Amygdala (tissue), 56 donors: ENCODE measurements around the gene CRY2.
A peak's percentile ranks its signal among the peaks of the same experiment; 100 is the strongest.

Experiments used
- DNase-seq, 56 donors: peaks; one replicate each; lab custom pipeline; 2025; lab: John Stamatoyannopoulos, UW

CRY2 gene

DNA sequence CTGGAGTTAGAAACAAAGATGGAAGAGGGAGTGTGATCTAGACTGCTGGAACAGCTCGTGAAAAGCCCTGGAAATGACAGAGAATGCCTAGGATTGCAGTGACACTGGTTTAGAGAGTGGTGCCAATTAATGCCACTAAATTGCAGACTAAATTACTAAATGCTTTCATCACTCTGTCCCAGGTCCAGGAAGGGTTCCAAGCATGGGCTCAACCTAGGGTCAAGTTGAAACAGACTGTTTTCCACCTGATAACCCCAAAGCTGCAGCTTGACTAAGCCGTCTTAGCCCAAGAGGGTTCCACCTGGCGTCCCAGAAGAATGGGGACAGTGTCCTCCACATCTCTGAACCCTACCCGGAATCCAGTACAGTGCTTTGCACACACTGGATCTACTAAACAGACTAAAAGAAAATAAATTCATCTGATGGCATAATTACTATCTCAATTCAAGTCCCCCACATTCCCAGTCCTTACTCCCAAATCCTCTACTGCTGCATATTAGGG lies 1.1 kb upstream of the CRY2 start:
- no peak for DNase-seq

DNA sequence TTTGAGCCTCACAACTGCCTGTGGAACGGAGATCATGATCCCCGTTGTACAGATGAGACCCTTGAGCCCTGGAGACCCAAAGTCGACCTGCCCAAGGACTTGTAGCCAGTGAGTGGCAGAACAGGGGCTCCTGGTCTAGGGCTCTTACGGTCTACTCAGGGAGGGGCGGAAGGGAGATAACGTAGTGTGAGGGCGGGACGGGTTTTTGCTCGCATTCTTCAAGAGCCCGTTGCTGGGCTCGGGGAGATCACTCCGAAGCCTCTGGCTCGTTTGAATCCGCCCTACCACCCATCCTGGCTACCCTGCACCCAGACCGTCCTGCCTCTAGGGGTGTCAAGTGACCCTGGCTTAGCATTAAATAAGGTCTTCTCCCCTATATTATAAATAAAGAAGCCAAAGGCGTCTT lies 639 bp downstream of the CRY2 start:
- DNase-seq, result peak in 15 of 56 donors; percentile 25 to 64 (median 46)

DNA sequence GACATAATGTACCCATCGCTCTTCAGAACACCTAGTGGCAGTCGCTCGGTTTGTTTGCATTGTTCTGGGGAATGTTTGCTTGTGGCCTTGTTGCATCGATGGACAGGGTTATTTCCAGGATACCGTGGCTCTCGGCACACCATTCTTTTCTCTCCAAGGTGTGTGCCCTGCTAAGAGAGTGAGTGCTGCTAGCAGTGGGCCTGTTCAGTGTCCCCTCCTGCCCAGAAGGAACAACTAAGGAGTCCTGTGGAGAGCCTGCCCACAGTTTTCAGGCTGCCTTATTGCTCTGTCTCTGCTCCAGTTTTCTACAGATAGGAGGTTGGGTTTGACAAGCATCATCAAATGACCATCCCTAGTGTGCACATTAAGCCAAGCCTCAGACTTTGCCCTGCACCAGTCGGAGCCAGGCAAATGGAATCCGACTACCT lies 1.4 kb downstream of the CRY2 start:
- DNase-seq, result no peak

DNA sequence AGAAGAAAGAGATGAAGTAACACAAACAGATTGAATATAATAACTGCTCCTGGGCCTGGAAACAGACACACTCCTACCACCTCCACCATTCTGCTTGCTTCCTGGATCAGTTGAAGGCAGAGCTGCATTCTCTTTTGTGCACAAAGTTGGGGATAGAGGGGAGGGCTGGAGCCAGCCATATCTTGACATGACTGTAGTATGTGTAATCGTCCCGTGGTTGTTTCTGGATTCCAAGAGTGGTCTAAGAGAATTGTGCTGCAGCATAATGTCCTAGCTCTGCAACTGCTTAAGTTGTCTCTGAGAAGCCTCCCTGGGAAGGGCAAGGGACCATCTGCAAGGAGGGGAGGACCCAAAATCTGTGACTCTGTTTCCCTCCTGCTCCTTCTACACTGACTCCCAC lies 3.2 kb downstream of the CRY2 start:
- DNase-seq, result no peak

DNA sequence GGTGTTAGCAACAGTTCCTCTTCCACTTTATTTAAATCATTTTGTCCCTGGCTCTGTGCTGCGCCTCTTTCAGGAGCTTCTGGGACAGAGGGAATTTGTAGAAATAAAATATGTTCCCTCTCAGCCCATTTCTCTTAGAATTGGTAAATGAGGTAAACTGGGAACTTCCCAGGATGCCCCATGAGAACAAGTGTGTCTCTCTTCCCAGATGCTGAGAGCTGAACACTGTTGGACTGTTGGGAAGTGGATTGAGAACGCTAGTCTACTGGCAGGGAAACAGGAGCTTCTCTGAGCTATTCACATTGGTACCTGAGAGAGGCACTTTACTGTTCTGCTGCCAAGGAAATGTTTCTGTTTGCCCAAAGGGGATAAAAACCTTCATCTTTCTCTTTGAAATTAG lies 4.0 kb downstream of the CRY2 start:
- peak in 1 of 56 donors; percentile 12 for DNase-seq

DNA sequence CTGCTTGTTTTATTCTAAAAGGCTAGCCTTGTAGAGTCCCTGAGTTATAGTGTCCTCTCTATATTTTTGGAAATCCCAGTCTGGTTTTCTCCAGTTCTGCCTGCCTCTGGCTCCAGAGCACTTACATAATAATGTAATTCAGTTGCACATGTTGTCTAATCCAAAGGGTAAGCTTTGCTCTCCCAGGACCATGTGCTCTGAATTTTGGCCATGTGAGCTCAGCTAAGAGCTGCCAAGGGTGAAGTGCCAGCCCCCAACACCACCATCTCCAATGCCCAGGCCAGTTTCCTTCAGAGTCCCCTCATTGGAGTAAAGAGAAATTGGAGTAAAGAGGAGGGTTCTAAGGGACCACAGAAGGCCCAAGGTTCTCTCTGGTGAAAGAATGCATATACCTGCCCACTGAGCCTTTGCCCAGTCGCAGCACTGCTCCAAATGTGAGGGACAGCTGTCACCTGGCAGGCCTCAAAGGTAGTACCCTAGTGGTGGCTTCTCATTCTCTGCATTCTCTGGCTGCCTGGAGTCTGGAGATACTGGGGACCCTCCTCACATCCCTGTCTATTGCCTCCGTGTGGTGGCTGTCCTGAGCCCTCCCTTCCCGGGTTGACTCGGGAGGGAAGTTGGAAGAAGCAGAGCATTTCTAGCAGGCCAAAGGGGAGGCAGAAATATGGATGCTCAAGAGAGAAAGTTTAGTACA lies 4.9 kb downstream of the CRY2 start:
- DNase-seq, result peak in 26 of 56 donors; percentile 16 to 68 (median 39)

DNA sequence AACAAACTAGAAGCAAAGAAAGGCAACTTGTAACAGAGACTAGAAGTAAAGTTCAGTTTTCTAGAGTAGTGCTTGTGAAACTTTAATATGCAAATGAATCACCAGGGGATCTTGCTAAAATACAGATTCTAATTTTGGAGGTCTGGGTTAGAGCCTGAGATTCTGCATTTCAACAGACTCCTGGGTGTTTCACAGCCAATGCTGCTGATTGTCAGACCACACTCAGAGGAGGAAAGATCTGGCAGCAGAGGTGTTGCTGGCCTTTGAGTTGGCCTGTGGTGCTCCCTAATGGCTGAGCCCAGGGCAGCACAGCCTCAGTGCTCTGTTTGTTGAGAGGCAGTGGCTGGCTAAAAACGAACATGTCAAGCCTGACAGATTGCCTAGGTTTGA lies 5.4 kb downstream of the CRY2 start:
- peak in 1 of 56 donors; percentile 17 for DNase-seq

DNA sequence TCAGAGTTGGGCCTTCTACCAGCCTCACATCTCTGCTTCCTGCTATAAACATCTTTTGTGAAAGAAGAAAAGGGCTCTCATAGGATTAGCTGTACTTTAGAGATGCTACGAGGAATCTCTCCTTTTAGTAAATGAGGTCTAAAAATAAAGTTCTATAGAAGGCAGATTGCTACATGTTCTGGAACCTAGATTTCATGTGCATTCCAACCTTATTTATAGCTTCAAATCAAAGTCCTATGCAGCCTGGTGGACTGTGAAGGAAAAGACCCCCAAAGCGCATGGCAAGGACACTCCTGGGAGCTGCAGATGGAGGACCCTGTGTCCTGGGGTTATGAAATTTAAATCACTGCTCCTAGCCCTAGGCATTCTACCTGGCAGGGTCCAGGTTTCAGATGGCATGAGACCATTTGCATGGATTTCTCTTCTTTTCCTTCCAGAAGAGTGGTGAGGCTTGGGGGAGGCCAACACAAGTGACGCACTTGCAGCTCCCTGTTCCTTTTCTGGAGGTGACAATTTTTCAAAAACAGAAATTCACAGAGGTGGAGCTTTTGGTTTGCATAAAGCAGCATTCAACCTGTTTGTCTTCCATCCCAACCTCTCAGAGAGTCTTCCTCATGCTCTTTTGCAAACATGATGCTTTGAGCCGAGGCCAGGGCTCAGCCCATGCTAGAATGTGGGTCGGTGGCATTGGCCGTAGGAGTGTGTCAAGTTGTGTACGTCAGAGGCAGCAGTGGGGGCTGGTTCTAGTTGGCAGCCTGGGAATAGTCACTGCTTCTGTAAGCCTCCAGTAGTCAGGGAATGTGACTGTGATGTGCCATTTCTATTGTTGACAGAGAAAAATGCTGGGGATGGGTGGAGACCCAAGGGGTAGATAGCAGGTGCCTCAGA lies 6.3 kb downstream of the CRY2 start:
- peak in 27 of 56 donors; percentile 12 to 74 (median 36) for DNase-seq

DNA sequence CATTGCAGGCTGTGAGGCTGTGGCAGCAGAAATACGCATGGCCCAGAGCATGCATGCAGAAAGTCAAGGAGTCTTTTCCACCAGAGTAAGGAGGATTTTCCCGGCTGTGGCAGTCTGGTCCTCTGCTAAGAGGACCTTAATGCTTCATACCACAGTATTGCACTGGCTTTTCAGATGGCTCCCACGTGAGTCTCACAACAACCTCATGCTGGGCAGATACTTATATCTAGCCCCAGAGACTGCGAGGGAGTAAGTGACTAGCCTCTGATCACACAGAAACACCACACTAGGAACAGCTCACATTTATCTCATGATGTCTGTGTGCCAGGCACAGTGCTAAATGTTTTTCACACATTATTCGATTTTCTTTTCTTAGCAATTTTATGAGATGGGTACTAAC lies 8.0 kb downstream of the CRY2 start:
- no peak for DNase-seq

DNA sequence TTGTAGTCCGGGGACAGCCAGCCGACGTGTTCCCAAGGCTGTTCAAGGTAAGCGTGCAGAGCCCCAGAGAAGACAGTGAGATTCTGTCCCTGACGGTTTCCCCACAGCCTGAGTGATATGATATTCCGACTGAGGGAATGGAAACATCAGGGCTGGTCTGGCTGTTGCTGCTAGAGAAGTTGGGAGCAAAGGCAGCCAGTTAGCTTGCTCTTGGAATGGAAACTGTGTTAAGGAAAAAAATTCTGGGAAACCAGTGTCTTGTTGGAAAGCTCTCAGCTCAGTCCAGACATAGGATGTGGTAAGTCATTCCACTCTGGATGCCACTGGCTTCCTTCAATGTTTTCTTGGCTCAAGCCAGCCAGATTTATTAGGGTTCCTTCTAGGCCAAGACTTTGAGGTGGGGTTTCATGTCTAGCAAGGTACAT lies 8.8 kb downstream of the CRY2 start:
- DNase-seq, result no peak

DNA sequence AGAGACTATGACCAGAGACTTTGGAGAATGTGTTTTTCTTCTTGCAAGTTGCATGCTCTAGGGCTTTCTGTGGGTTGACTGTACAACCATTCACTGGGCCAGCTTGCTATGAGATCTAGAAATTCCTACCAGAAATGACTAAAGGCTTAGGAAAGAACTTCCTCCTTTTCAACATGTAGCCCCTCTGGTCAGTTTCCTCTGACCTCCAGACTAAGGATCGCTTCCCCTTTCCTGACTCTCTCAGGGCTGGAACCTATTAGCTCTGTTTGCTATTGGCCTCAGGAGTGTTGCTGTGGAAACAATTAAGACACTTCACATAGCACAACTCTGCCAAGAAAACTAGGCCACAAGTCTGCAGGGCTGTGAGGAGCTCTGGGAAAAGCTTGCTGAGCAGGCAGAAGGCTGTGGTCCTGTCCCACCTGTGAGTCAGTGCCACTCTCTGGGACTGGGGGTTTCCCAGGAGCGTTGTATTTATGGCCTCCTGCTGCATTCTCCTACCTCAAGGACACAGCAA lies 10.7 kb downstream of the CRY2 start:
- peak in 24 of 56 donors; percentile 20 to 70 (median 40) for DNase-seq

DNA sequence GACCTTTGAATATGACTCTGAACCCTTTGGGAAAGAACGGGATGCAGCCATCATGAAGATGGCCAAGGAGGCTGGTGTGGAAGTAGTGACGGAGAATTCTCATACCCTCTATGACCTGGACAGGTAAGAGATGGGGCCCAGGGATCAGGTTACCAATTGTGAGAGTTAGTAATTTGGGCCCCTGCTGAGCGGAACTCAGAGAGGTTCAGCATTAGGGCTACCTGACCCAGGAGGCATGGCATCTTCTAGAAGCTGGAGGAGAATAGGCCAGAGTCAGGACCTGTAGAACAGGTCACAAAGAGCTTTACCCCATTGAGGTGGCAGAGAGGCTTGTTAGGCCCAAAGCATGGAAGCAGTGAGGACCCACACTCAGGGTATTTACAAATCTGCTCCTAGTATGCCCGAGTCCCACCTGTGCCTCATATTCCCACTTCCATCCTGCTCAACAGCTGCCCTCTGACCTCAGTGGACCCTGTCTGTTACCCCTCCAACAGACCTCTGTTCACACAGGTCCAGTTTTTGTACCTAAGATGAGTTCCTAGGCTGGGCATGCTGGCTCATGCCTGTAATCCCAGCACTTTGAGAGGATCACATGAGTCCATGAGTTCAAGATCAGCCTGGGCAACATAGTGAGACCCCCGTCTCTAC lies 11.6 kb downstream of the CRY2 start:
- DNase-seq, result no peak

DNA sequence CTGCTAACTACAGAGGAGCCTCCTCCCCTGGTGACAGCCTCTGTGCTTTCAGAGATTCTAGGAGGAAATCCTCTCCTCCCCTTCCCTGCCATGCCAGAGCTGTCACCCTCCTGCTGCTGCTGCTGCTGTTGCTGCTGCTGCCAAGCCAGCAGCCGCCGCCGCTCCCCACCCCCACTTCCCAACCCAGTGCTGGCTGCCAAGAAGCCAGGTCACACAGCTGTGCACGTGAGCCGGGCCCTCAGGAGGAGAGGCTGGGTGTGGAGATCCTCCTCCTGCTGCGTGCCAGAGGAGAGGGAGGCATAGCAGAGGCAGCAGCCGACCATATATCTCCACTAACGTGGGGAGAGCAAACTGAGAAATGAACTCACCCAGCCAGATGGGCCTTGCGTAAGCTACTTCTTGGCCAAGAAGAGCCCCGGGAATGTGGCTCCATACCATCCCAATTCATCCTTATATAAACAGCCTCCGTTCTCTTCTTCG lies 12.4 kb downstream of the CRY2 start:
- peak in 54 of 56 donors; percentile 17 to 91 (median 74) for DNase-seq

DNA sequence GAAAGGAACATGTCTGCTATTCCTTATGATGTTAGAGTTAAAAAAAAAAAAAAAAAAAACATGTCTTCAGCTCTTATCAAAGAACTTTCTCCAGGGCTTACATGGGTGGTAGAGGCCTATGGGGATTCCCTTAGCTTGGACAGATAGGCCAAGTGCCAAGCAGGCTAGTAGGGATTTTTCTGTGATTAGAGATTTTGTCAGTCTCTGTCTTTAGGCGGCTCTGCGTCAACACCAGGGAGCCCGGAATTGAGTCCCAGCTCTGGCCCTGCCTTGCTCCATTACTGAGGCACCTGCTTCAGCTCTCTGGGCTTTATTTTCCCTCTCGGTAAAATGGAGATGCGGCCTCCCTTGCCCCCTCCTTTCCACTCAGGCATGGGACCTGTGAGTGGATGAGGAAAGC lies 13.1 kb downstream of the CRY2 start:
- no peak for DNase-seq

DNA sequence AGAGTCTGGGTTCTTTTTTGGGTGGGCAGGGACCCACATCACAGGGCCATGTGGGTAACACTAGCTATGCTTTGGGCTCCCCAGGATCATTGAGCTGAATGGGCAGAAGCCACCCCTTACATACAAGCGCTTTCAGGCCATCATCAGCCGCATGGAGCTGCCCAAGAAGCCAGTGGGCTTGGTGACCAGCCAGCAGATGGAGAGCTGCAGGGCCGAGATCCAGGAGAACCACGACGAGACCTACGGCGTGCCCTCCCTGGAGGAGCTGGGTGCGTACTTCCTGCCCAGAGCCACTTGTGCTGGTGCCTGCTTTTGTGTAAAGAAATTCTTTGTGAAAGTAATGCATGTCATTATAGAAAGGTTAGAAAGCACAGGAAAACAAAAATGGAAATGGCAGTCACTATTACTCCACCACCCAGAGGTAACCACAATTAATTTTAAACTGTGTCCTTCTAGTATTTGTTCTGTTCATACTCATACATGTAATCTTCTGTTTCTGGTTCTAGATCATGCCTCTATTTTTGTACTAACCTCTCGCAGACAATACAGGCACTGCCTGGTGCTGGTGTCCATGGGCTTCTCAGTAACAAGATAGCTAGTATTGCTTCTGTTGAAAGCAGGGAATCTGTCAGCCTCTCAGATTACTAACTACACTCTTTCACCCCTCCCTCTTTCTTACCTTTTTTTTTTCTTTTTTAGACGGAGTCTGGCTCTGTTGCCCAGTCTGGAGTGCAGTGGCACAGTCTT lies 13.7 kb downstream of the CRY2 start:
- DNase-seq, result peak in 2 of 56 donors; percentile 16 to 39

DNA sequence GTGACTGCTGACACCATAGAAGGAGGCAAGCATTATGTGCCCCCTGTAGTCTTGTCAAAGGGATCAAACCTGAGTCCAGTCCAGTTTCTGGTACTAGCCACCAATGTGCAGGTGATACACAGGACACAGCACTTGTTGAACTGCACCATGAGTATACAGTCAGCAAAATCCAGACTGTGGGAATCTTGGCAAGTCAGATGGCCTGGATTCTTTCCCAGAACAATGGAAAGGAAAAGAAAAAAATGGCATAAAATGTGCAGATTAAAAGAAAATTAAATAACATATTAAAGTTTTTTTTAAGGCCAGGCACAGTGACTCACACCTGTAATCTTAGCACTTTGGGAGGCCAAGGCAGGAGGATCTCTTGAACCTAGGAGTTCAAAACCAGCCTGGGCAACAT lies 16.8 kb downstream of the CRY2 start:
- DNase-seq, result no peak

DNA sequence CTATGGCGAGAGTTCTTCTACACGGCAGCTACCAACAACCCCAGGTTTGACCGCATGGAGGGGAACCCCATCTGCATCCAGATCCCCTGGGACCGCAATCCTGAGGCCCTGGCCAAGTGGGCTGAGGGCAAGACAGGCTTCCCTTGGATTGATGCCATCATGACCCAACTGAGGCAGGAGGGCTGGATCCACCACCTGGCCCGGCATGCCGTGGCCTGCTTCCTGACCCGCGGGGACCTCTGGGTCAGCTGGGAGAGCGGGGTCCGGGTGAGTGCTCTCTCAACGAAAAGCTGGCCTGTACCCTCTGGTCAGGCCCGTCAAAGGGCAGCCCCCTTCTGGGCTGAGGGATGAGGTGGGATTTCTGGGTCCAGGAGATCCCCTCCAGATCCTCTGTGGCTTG lies 22.3 kb downstream of the CRY2 start:
- DNase-seq, result no peak

DNA sequence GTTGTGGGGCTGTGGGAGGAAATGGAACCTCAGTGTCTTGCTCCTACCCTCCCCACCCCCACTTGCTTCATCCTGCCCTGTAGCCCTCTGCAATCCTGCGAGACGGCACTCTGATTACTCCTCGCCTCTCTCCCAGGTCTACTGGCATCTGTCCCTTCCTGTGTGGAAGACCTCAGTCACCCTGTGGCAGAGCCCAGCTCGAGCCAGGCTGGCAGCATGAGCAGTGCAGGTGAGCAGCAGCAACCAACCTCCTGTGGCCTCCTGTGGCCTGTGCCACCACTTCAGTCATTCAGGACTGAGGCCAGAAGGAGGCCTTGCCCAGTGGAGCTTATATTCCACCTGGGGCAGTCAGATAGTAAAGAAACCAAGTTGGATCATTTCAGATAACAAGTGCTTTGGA lies 23.4 kb downstream of the CRY2 start:
- no peak for DNase-seq

DNA sequence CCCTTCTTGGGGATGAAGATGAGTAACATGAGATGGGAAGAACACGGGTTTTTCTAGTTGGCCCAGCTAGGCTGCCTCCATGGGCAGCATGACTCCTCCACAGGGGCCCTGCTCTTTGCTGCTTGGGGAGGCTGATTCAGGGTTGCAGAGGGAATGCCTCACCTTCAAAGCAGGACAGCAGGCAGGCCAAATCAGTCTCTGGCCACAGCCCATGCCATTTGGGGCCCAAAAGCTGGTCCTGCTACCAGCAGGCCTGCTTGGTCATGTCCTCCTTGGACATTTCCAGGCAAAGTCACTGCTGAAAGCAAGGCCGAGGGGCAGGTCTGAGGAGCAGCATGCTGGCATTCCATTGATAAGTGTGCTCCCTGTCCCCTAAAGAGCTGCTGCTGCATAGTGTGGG lies 24.4 kb downstream of the CRY2 start:
- no peak for DNase-seq
